SK-N-SH treated with all-trans-retinoic acid at 6 μM for 48 hours (cell line): ENCODE results near the gene RPL37.

Experiments
- RARB ChIP-seq: fragments of 250-450 bp; sonication (Bioruptor Pico); IDR thresholded peaks from 2 replicates; pipeline ENCODE4 v1.8.0; 2021; ENCODE audit warnings: mild to moderate bottlenecking, moderate library complexity
- ZFP3 ChIP-seq: fragments of 250-450 bp; sonication (Bioruptor Pico); IDR thresholded peaks from 2 replicates; pipeline ENCODE4 v1.5.0; 2020; ENCODE audit warnings: mild to moderate bottlenecking, moderate library complexity
- ZNF565 ChIP-seq: fragments of 450-650 bp; formaldehyde crosslinking; conservative IDR thresholded peaks from 2 replicates; pipeline ENCODE4 v1.5.0; 2020; ENCODE audit warnings: low read depth, mild to moderate bottlenecking, moderate library complexity
- TF ChIP-seq, protein P1 (sequence below): fragments of 250-450 bp; sonication (Bioruptor Pico); IDR thresholded peaks from 2 replicates; pipeline ENCODE4 v1.5.1; 2020; ENCODE audit warnings: low read depth, mild to moderate bottlenecking, moderate library complexity

DNA sequence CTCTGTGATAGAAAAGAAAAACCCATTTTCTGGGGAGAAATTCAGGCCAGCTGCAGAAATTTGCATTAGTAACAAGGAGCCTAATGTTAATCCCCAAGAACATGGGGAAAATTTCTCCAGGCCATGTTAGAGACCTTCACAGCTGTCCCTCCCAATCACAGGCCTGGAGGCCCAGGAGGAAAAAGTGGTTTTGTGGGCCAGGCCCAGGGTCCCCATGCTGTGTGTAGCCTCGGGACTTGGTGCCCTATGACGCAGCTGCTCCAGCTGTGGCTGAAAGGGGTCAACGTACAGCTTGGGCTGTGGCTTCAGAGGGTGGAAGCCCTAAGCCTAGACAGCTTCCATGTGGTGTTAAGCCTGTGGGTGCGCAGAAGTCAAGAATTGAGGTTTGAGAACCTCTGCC is 47.3 kb upstream of the RPL37 start:
- TF ChIP-seq, protein P1, sequence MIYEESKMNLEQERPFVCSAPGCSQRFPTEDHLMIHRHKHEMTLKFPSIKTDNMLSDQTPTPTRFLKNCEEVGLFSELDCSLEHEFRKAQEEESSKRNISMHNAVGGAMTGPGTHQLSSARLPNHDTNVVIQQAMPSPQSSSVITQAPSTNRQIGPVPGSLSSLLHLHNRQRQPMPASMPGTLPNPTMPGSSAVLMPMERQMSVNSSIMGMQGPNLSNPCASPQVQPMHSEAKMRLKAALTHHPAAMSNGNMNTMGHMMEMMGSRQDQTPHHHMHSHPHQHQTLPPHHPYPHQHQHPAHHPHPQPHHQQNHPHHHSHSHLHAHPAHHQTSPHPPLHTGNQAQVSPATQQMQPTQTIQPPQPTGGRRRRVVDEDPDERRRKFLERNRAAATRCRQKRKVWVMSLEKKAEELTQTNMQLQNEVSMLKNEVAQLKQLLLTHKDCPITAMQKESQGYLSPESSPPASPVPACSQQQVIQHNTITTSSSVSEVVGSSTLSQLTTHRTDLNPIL (CRISPR knock-in tag): no peak
- no peak for TF ChIP-seq ZNF565 (CRISPR knock-in tag)
- no peak for TF ChIP-seq ZFP3 (CRISPR knock-in tag)
- no peak for TF ChIP-seq RARB (CRISPR knock-in tag)
